NCI-H1417 treated with DMSO at 0.1 percent for 48 hours (cell line): Measurements from ENCODE around the gene HDAC5.
A peak's percentile ranks its signal among the peaks of the same experiment; 100 is the strongest.
"Not testable (repeated sequence)": the region's sequence is repeated elsewhere in the genome, so short reads cannot be mapped to it uniquely, and the experiment has no call there.

Experiments
- DNase-seq: peaks from one replicate; lab custom pipeline; 2025; lab: John Stamatoyannopoulos, UW

Gene HDAC5

DNA sequence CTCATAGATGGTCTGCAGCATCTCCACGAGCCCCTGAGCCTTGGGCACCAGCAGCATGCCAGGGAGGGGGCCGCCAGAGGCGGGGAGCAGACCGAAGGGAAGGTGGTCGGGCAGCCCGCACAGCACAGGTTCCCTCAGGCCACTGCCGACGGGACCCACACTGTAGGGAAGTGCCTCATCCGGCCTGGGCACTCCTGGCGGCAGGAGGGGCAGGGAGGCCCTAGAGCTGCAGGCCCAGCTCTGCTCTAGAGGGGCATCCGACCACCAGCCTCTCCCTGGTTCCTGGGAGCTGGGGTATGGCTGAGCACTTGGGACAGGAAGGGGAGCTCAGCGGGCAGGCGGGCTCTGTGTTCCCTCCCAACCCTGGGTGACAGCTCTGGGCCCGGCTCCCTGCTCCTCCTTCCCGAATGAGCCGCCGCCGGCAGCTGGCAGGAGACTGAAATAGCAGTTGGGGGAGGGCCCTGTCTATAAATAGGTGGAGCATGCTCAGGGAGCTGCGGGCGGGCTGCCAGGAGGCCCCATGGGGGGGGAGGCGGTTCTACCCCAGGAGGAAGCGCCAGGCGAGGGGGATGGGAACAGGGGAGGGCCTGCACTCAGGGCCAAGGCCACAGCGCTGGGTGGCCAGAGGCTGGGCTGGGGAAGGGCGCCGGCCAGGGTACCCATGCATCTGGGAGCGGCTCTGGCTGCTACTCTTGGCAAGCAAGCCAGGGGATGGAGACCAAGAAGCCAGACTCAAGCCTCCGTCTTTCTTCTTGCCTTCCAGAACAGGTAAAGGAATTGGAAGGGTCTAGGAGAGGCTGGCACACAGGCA is 12.4 kb downstream of the HDAC5 start:
- peak; percentile 72 for DNase-seq

DNA sequence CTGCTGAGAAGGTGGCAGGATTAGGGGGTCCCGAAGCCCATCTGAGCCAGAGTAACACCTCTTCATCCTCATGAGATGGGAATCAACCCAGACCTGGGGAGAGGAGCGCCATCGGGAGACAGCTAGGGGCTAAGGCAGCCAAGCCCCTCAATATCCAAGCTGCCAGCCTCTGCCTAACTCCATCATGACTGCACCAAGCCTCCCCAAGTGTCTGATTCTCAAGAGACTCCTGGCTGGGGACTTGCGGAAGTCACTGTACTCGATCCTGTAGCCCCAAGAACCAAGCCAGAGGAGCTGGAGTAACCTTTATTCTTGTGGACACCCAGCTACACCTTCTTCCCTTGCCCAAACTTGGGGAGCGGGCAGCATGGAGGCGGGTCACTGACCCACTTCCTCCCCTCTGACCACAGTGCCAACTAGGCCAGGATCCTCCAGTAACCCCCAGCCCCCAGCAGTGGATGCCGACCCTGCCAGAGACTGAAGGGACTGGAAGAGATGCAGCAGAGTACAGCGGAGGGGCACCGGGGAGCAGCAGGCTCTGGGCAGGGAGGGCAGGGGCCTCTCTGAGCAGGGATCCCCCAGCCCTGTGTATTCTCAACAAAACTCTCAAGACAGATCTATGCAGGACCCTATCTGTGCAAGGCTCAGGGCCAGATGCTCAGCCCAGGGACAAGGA is 13.3 kb downstream of the HDAC5 start:
- DNase-seq, result no peak

DNA sequence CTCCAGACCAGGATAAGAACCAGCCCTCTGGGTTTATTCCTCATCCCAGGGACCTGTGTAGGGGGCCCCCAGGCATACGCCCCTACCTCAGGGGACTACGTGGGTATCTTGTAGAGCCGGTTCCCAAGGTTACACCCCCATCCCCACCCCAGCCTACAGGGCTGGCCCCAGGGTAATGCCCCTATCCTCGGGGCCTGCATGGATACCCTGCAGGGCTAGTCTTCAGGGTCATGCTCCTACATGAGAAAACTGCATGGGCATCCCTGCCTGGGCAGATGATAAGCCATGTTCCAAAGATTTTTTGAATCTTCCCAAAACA is 14.2 kb downstream of the HDAC5 start:
- no peak for DNase-seq

DNA sequence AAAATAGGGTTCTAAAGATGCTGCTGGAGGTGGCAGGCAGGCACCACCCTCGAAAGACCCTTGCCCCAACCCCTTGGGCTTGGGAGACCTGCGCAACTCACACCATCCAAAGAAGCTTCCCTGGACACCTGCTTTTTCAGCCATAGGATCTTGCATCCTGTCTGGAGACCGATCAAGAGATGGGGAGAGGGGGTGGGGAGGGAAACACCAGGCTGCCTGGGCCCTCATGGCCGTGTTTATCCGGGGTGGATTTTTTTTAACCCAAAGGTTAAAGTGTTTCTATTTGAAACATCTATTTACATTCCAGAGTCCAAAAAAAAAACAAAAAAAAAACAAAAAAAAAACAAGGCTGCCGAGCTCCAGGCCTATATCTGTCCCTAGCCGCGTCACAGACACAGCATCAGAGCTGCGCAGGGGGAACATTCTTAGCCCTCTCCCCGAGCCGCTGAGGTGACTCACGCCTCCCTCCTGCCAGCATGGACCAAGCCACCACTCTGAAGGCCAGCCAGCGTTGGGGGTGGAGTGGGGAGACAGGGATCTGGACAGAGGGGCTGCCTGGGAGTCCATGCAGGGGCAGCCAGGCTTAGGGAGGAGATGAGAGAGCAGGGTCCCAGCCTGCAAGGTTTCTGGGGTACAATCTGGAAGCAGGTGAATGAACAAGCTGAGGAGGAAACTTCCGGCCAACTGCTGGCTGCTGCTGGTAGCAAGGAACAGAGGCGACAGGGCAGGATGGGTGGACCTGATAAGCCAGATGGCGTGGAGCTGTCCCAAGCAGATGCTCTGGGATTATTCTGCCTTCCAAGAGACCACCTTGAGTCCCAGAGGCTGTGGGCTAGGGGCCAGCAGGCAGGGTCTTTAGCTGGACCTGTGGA is 14.8 kb downstream of the HDAC5 start:
- no peak for DNase-seq

DNA sequence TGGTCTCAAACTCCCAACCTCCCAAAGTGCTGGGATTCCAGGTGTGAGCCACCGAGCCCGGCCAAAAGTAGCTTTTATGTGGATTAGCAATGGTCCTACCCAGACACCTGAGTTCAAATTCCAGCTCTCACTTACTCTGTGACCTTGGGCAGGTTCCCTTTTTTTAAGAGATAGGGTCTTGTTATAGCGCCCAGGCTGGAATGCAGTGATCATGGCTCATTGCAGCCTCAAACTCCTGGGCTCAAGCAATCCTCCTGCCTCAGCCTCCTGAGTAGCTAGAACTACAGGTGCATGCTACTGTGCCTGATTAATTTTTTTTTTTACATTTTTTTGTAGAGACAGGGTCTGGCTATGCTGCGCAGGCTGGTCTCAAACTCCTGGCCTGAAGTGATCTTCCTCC is 16.6 kb downstream of the HDAC5 start:
- no peak for DNase-seq

DNA sequence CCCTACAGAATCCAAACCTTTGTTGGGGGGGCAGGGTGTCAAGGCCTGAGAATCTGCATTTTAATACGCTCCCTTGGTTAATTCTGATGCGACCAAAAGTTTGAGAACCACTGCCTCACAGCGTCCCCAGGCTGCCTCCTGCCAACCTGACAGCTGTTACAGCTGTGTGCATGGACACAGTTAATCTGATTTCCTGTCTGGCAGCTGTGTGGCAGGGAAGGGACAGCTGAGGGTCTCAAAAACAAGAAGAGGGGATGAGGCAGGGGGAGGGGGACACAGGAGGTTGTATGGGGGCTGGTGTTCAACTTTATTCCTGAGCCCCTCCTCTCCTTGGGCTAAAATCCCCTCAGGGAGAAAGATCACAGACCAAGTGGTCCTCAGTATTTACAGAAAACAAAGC is 17.5 kb downstream of the HDAC5 start:
- DNase-seq, result no peak

GRCh38 chr17:44105483-44105882 is 18.0 kb downstream of the HDAC5 start:
- no peak for DNase-seq

DNA sequence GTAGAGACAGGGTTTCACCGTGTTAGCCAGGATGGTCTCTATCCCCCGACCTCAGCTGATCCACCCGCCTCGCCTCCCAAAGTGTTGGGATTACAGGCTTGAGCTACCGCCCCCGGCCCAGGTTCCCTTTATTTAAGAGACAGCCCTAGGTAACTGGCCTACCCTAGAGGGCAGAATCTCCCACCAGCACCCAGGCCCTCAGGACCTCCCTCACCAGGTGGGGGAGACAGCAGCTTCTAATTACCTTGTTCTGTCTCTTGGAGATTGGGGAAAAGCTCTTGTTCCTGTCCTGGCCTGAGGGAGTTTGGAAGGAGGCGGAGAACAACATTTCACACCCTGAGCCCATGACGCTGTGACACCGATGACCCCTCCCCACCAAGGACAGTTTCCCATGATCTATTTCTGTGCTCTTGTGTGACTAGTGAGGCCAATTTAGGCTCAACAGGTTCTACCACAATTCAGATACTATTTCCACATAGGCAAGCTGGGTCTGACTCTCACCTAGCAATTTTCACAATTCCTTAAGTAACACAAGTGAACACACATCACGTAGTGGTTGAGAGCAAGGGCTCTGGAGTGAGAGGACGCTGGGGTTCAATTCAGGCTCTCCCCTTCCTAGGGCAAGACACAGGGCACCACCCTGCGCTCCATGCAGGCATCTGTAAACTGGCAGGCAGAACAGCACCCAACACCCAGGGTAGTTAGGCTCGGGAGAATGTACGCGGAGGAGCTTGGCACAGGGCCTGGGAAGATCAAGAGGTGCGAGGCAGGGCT is 20.4 kb downstream of the HDAC5 start:
- DNase-seq, result no peak

DNA sequence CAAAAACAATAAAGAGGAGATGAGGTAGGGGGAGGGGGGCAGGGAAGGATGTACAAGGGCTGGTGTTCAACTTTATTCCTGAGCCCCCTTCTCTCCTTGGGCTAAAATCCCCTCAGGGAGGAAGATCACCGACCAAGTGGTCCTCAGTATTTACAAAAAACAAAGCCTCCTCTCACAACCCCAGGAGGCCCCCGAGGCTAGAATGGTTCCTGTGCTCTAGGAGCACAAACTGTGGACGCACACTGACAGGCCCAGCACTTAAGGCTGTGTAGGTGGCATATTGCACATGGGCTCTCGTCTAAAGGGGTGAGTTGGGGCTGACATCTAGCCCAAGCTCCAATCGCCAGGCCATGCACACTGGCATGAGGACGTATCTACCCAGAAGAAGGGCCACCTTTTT is 21.6 kb downstream of the HDAC5 start:
- not testable (repeated sequence) for DNase-seq

- DNase-seq, result no peak
Measured at GRCh38 chr17:44097110-44097958, 26.1 kb downstream of the HDAC5 start.

DNA sequence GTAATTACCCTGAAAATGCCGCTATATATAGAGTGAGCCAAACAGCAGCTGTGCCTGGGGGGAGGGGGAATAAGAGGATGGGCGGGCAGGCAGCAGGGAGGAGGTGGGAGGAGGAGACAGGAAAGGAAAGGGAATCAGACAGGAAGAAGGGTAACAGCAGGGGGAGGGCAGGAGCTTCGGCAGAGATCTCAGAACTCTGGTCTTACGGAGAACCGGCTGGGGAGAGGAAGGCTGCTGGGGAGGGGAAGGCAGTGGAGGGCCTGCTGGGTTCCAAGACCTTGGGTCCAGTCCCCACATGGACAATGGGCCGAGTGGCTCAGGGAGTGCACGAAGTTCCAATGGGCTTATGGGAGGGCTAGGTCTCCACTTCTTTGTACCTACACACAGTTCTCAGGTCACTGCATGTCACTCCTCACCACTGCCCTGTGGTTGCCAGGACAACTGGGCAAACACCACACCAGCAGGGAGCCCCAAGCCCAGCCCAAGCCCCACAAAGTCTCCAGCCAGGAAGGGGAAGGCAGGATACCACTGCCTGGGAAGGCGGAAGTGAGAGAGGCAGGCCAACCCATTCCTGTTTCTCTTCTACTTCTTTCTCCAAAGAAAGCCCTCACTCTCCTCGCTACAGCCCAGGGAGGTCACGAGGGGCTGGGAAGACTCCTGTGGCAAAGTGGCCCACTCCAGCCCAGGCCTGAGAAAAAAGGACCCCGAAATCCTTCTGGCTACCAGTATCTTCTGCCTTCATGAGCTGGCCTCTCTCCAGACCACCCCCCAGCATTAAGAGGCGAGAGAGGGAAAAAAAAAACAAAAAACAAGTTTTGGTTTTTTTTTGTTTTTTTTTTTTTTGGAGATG is 27.6 kb downstream of the HDAC5 start:
- DNase-seq, result peak; percentile 79

DNA sequence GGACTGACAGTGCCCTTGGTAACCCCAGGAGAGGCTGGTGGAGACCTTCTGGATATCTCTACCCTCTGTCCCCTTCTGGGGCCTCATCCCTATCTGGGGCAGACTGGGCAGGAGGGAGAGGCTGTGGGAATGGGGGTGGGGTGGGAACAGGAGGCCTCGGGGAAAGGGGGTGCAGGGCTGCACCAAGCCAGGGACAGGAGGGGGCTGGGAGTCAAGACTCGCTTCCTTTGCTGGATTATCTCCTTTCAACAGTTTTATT is 28.1 kb downstream of the HDAC5 start:
- DNase-seq, result no peak

GRCh38 chr17:44094701-44095387 is 28.6 kb downstream of the HDAC5 start:
- DNase-seq, result no peak

GRCh38 chr17:44093231-44093900 is 30.1 kb downstream of the HDAC5 start:
- no peak for DNase-seq

DNA sequence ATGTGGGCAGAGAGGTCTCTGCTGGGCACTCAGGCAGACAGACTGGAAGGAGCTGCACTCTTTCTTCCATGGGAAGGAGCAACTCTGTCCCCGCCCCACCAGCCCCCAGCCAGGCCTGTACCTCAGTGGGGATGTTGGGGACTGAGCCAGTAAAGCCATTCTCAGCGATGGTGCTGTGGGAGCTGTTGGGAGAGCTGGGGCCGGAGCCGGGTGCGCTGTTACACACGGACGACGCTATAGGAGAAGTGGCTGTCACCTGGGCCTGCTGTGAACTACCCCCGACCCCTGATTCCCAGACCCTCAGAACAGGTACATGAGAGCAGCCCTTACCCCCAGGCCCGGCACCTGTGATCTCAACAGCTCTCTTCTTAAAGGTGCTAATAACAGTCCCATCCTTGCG is 31.4 kb downstream of the HDAC5 start:
- no peak for DNase-seq

GRCh38 chr17:44091200-44091997 is 32.0 kb downstream of the HDAC5 start:
- DNase-seq, result no peak

DNA sequence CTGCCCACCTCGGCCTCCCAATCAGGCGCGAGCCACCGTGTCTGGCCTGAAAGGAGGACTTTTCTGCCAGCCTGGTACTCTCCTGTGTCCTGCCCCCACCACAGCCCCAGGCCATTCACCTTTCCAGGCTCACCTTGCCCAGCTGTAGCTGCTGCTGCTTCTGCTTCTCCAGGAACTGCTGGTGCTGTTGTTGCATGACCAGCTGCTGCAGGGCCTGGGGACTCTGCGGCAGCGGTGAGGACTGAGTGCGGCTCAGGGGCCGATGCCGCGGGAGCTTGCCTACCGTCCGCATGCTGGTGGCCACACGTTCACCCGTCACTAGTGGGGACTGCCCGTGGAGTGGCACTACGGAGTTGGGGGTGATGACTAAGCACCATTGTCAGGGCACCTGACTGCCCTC is 35.2 kb downstream of the HDAC5 start:
- DNase-seq, result no peak

DNA sequence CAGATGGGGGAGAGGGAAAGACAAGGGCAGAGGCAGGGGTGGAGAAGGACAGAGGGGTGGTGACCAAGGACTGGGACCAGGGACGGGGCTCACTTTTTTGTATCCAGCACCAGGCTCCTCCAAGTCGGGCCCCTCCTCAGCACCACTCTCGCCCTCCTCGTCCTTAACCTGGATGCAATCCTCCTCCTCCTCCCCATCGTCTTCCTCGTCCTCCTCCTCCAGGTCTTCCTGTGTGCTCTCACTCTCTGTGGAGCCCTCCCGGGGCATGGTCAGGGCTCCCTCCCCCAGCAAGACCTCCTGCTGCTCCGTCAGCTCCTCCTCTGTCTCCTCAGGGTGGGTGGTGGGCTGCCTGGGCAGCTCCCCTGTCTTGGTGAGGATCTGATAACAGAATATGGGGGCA is 36.1 kb downstream of the HDAC5 start:
- no peak for DNase-seq
